ENCODE results near the gene C11orf42.

DNA sequence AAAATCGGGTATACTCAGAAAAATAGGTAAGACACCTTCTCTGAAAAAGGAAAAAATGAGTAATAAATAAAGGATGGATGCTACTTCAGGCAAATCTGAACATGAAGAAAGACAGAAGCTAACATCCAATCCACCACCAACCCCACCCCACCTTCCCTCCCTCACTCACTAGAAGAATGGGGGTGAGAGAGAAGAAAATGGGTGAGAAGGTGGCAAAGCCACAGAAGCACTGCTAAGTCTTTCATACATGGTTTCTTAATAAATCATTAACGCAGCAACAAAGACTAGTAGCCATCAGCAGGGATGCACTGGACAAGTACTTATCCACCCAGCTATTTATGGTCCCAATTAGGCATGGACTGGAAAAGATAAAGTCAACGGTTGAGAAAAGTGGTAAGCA lies 23.2 kb downstream of the C11orf42 start:
- TF ChIP-seq, protein P1, sequence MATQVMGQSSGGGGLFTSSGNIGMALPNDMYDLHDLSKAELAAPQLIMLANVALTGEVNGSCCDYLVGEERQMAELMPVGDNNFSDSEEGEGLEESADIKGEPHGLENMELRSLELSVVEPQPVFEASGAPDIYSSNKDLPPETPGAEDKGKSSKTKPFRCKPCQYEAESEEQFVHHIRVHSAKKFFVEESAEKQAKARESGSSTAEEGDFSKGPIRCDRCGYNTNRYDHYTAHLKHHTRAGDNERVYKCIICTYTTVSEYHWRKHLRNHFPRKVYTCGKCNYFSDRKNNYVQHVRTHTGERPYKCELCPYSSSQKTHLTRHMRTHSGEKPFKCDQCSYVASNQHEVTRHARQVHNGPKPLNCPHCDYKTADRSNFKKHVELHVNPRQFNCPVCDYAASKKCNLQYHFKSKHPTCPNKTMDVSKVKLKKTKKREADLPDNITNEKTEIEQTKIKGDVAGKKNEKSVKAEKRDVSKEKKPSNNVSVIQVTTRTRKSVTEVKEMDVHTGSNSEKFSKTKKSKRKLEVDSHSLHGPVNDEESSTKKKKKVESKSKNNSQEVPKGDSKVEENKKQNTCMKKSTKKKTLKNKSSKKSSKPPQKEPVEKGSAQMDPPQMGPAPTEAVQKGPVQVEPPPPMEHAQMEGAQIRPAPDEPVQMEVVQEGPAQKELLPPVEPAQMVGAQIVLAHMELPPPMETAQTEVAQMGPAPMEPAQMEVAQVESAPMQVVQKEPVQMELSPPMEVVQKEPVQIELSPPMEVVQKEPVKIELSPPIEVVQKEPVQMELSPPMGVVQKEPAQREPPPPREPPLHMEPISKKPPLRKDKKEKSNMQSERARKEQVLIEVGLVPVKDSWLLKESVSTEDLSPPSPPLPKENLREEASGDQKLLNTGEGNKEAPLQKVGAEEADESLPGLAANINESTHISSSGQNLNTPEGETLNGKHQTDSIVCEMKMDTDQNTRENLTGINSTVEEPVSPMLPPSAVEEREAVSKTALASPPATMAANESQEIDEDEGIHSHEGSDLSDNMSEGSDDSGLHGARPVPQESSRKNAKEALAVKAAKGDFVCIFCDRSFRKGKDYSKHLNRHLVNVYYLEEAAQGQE (IDR thresholded peaks at IDR 0.05) = no peak
- no peak for TF ChIP-seq POLR2A (IDR thresholded peaks at IDR 0.05; ENCODE audit: low read length)
- TF ChIP-seq, protein P2, sequence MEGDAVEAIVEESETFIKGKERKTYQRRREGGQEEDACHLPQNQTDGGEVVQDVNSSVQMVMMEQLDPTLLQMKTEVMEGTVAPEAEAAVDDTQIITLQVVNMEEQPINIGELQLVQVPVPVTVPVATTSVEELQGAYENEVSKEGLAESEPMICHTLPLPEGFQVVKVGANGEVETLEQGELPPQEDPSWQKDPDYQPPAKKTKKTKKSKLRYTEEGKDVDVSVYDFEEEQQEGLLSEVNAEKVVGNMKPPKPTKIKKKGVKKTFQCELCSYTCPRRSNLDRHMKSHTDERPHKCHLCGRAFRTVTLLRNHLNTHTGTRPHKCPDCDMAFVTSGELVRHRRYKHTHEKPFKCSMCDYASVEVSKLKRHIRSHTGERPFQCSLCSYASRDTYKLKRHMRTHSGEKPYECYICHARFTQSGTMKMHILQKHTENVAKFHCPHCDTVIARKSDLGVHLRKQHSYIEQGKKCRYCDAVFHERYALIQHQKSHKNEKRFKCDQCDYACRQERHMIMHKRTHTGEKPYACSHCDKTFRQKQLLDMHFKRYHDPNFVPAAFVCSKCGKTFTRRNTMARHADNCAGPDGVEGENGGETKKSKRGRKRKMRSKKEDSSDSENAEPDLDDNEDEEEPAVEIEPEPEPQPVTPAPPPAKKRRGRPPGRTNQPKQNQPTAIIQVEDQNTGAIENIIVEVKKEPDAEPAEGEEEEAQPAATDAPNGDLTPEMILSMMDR (IDR thresholded peaks at IDR 0.05) = no peak
- no peak for TF ChIP-seq SMC3 (IDR thresholded peaks at IDR 0.05)
- TF ChIP-seq PHF8 (IDR thresholded peaks at IDR 0.05; ENCODE audit: borderline replicate concordance, low read depth) = no peak
- no peak for TF ChIP-seq HDAC2 (IDR thresholded peaks at IDR 0.05)
- no peak for TF ChIP-seq BHLHE40 (IDR thresholded peaks at IDR 0.05; ENCODE audit: low read depth, low read length)
- TF ChIP-seq RFX5 (IDR thresholded peaks at IDR 0.05) = no peak
- no peak for TF ChIP-seq HOXA7 (CRISPR knock-in tag; IDR thresholded peaks at IDR 0.05)
- TF ChIP-seq EP300 (IDR thresholded peaks at IDR 0.05) = no peak
